GM20431 (cell line): ENCODE data around the gene TMEM132C.

Source experiments
- in situ Hi-C: fragments of 300-500 bp; cut with MseI, MboI; formaldehyde crosslinking; loops from one replicate; pipeline ENCODE4 v1.15.0; 2020; ENCODE audit warnings: low sequenced_read_pairs; ENCODE audit not compliant: unreplicated experiment

TMEM132C gene

GRCh38 chr12:128337071-128337345 lies 70.0 kb downstream of the TMEM132C start:
- in situ Hi-C loops = no loop called here

GRCh38 chr12:128337431-128338170 lies 70.6 kb downstream of the TMEM132C start:
- in situ Hi-C loops = no loop called here

- in situ Hi-C loops = no loop called here
Observed at GRCh38 chr12:128338386-128339125, 71.6 kb downstream of the TMEM132C start.

GRCh38 chr12:128339126-128339520 lies 72.2 kb downstream of the TMEM132C start:
- in situ Hi-C loops = no loop called here

GRCh38 chr12:128339631-128340030 lies 72.7 kb downstream of the TMEM132C start:
- in situ Hi-C loops = no loop called here

GRCh38 chr12:128353301-128353700 lies 86.3 kb downstream of the TMEM132C start:
- in situ Hi-C loops = no loop called here

- in situ Hi-C loops = no loop called here
Observed at GRCh38 chr12:128356547-128356946, 89.6 kb downstream of the TMEM132C start.

- in situ Hi-C loops = no loop called here
Observed at GRCh38 chr12:128361400-128361995, 94.5 kb downstream of the TMEM132C start.

- in situ Hi-C loops = no loop called here
Observed at GRCh38 chr12:128365032-128365431, 98.1 kb downstream of the TMEM132C start.

- in situ Hi-C loops = no loop called here
Observed at GRCh38 chr12:128365651-128366231, 98.8 kb downstream of the TMEM132C start.

GRCh38 chr12:128367961-128368360 lies 101.0 kb downstream of the TMEM132C start:
- in situ Hi-C loops = no loop called here

GRCh38 chr12:128381541-128381940 lies 114.6 kb downstream of the TMEM132C start:
- in situ Hi-C loops = no loop called here

GRCh38 chr12:128381946-128382345 lies 115.0 kb downstream of the TMEM132C start:
- in situ Hi-C loops = no loop called here

- in situ Hi-C loops = no loop called here
Observed at GRCh38 chr12:128382946-128383345, 116.0 kb downstream of the TMEM132C start.

- in situ Hi-C loops = no loop called here
Observed at GRCh38 chr12:128383357-128383937, 116.5 kb downstream of the TMEM132C start.

- in situ Hi-C loops = no loop called here
Observed at GRCh38 chr12:128385736-128386135, 118.8 kb downstream of the TMEM132C start.

- in situ Hi-C loops = no loop called here
Observed at GRCh38 chr12:128387811-128388422, 120.9 kb downstream of the TMEM132C start.

GRCh38 chr12:128388461-128389000 lies 121.6 kb downstream of the TMEM132C start:
- in situ Hi-C loops = no loop called here

GRCh38 chr12:128393346-128393745 lies 126.4 kb downstream of the TMEM132C start:
- in situ Hi-C loops = no loop called here

- in situ Hi-C loops = no loop called here
Observed at GRCh38 chr12:128394137-128394536, 127.2 kb downstream of the TMEM132C start.
